ENCODE results near the gene TAB3.
A peak's percentile ranks its signal among the peaks of the same experiment; 100 is the strongest.

The TAB3 gene

DNA sequence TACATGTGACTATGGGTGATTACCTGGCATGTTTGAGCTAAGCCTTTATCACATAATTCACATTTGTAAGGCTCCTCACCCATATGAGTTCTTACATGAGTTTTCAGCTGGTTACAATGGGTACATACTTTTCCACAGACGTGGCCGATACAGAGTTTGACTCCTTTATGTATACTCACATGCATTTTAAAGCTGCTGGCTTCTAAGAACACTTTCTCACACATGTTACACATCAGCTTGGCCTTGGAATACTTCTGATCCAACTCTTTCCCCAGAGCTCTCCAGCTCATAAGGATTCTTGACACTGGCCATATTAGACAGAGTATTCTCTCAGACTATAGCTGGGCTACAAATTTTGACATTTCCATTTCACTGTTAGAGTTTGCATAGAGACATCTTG, 66.3 kb downstream of the TAB3 start:
- ATAC-seq: no peak
- TF ChIP-seq ZFP3 (CRISPR knock-in tag; IDR thresholded peaks at IDR 0.05): no peak
- TF ChIP-seq ESRRG (CRISPR knock-in tag; IDR thresholded peaks at IDR 0.05): no peak

DNA sequence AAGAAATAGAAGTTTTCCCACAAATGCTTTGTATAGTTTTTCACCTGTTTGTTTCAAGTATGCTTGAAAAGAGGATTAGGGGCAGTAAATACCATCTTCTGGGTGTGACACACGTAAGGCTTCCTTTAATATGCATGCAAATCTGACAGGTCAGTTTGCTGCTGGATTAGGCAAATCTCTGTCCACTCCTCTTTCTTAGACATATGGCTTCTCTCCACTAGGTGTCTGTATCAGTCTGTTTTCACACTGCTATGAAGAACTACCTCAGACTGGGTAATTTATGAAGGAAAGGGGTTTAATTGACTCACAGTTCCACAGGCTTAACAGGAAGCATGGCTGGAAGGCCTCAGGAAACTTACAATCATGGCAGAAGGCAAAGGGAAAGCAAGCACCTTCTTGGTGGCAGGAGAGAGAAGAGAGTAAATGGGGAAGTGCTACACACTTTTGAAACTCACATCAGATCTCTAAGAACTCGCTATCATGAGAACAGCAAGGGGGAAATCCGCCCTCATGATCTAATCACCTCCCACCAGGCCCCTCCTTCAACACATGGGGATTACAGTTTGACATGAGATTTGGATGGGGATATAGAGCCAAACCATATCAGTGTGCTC, 66.9 kb downstream of the TAB3 start:
- 0 out of 3 replicates have a peak, but pooled peaks have one; percentile 40 for ATAC-seq
- TF ChIP-seq ARNTL (CRISPR knock-in tag; IDR thresholded peaks at IDR 0.05; ENCODE audit: borderline replicate concordance, low read depth) (no peak), ZNF565 (CRISPR knock-in tag; conservative IDR thresholded peaks at IDR 0.05; ENCODE audit: low read depth) (no peak), POU6F1 (CRISPR knock-in tag; IDR thresholded peaks at IDR 0.05; ENCODE audit: borderline replicate concordance, low read depth) (no peak), ESRRG (CRISPR knock-in tag; IDR thresholded peaks at IDR 0.05) (no peak), ZFP3 (CRISPR knock-in tag; IDR thresholded peaks at IDR 0.05) (no peak), BACH2 (CRISPR knock-in tag; IDR thresholded peaks at IDR 0.05; ENCODE audit: borderline replicate concordance) (no peak), RARB (CRISPR knock-in tag; IDR thresholded peaks at IDR 0.05) (no peak), OSR1 (CRISPR knock-in tag; IDR thresholded peaks at IDR 0.05) (no peak), ZNF8 (CRISPR knock-in tag; IDR thresholded peaks at IDR 0.05) (no peak)

DNA sequence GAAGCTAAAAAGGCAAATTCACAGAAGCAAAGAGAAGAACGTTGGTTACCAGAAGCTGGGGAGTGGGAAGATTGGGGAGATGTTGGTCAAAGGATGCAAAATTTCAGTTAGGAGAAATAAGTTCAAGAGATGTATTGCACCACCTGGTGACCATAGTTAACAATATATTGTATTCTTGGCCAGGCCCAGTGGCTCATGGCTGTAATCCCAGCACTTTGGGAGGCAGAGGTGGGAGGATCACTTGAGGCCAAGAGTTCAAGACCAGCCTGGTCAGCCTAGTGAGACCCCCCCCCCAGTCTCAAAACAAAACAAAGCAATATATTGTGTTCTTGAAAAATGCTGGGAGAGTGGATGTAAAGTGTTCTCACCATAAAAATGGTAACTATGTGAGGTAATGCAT, 67.9 kb downstream of the TAB3 start:
- TF ChIP-seq, protein P1, sequence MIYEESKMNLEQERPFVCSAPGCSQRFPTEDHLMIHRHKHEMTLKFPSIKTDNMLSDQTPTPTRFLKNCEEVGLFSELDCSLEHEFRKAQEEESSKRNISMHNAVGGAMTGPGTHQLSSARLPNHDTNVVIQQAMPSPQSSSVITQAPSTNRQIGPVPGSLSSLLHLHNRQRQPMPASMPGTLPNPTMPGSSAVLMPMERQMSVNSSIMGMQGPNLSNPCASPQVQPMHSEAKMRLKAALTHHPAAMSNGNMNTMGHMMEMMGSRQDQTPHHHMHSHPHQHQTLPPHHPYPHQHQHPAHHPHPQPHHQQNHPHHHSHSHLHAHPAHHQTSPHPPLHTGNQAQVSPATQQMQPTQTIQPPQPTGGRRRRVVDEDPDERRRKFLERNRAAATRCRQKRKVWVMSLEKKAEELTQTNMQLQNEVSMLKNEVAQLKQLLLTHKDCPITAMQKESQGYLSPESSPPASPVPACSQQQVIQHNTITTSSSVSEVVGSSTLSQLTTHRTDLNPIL (CRISPR knock-in tag; IDR thresholded peaks at IDR 0.05; ENCODE audit: low read depth): no peak
- TF ChIP-seq SNAI2 (CRISPR knock-in tag; IDR thresholded peaks at IDR 0.05) (no peak), ESRRG (CRISPR knock-in tag; IDR thresholded peaks at IDR 0.05) (no peak), PPARA (CRISPR knock-in tag; IDR thresholded peaks at IDR 0.05; ENCODE audit: borderline replicate concordance) (no peak), TOX (CRISPR knock-in tag; IDR thresholded peaks at IDR 0.05; ENCODE audit: borderline replicate concordance) (no peak), ISL1 (CRISPR knock-in tag; IDR thresholded peaks at IDR 0.05) (no peak), CSDC2 (CRISPR knock-in tag; IDR thresholded peaks at IDR 0.05) (no peak), ZC3H10 (CRISPR knock-in tag; IDR thresholded peaks at IDR 0.05) (no peak), GLIS3 (CRISPR knock-in tag; IDR thresholded peaks at IDR 0.05) (no peak), ZFP3 (CRISPR knock-in tag; IDR thresholded peaks at IDR 0.05) (no peak), ZNF70 (CRISPR knock-in tag; IDR thresholded peaks at IDR 0.05) (no peak)
- TF ChIP-seq, protein P2, sequence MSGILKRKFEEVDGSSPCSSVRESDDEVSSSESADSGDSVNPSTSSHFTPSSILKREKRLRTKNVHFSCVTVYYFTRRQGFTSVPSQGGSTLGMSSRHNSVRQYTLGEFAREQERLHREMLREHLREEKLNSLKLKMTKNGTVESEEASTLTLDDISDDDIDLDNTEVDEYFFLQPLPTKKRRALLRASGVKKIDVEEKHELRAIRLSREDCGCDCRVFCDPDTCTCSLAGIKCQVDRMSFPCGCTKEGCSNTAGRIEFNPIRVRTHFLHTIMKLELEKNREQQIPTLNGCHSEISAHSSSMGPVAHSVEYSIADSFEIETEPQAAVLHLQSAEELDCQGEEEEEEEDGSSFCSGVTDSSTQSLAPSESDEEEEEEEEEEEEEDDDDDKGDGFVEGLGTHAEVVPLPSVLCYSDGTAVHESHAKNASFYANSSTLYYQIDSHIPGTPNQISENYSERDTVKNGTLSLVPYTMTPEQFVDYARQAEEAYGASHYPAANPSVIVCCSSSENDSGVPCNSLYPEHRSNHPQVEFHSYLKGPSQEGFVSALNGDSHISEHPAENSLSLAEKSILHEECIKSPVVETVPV (CRISPR knock-in tag; IDR thresholded peaks at IDR 0.05): no peak
- no peak for ATAC-seq

GRCh38 chrX:30819080-30819479, 70.0 kb downstream of the TAB3 start:
- ATAC-seq: no peak
- no peak for TF ChIP-seq POU6F1 (CRISPR knock-in tag; IDR thresholded peaks at IDR 0.05; ENCODE audit: borderline replicate concordance, low read depth)
- TF ChIP-seq, protein P2 (CRISPR knock-in tag; IDR thresholded peaks at IDR 0.05): no peak
- no peak for TF ChIP-seq CSDC2 (CRISPR knock-in tag; IDR thresholded peaks at IDR 0.05)
- no peak for TF ChIP-seq OSR1 (CRISPR knock-in tag; IDR thresholded peaks at IDR 0.05)
- TF ChIP-seq ZNF565 (CRISPR knock-in tag; conservative IDR thresholded peaks at IDR 0.05; ENCODE audit: low read depth): no peak
- no peak for TF ChIP-seq TOX (CRISPR knock-in tag; IDR thresholded peaks at IDR 0.05; ENCODE audit: borderline replicate concordance)

Measured in SK-N-SH treated with all-trans-retinoic acid at 6 μM for 48 hours (cell line).